ENCODE measurements around the gene IL18RAP.

IL18RAP gene

DNA sequence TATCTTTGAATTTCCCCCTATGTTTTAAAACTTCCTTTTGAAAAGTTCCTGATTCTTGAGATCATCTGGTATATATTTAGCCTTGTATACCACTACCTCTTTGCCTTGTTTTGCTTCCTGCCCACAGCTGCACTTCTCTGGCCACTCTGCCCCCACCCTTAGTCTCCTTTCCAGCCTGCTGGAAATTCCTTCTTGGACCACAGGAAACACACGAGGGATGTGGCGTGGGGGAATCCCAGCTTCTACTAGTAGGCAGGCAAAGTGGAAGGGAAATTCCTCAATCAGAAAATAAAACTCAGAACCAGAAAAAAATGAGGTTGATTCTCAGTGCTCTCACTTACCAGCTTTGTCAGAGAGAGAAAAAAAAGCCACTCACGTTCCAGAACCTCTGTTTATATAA lies 13.4 kb downstream of the IL18RAP start:
- Histone ChIP-seq H3K9me3 (ENCODE audit: low read length) (no peaks in the 10 kb centered on the region), H3K4me1 (ENCODE audit: insufficient read depth, low read length, severe bottlenecking) (no peaks in the 10 kb centered on the region), H3K27me3 (ENCODE audit: insufficient read depth, low read length) (no peaks in the 10 kb centered on the region), H3K27ac (ENCODE audit: low read depth, low read length, poor library complexity, severe bottlenecking) (no peak overlapping the region), H3K36me3 (ENCODE audit: insufficient read depth, low read length) (no peaks in the 10 kb centered on the region), H2AFZ (ENCODE audit: low read length) (no peak overlapping the region), H3K9ac (ENCODE audit: low read length) (no peak overlapping the region), H3K79me2 (ENCODE audit: insufficient read depth, low read length) (no peaks in the 10 kb centered on the region), H3K4me3 (ENCODE audit: low read depth, low read length, poor library complexity, severe bottlenecking) (no peak overlapping the region), H3K9me2 (ENCODE audit: low read depth, low read length) (no peaks in the 10 kb centered on the region), H3K4me2 (ENCODE audit: low read length) (no peak overlapping the region), H4K20me1 (ENCODE audit: insufficient read depth, low read length) (no peaks in the 10 kb centered on the region), H3F3A (ENCODE audit: insufficient read depth, low read length) (no peaks in the 10 kb centered on the region)
- TF ChIP-seq, protein P1, sequence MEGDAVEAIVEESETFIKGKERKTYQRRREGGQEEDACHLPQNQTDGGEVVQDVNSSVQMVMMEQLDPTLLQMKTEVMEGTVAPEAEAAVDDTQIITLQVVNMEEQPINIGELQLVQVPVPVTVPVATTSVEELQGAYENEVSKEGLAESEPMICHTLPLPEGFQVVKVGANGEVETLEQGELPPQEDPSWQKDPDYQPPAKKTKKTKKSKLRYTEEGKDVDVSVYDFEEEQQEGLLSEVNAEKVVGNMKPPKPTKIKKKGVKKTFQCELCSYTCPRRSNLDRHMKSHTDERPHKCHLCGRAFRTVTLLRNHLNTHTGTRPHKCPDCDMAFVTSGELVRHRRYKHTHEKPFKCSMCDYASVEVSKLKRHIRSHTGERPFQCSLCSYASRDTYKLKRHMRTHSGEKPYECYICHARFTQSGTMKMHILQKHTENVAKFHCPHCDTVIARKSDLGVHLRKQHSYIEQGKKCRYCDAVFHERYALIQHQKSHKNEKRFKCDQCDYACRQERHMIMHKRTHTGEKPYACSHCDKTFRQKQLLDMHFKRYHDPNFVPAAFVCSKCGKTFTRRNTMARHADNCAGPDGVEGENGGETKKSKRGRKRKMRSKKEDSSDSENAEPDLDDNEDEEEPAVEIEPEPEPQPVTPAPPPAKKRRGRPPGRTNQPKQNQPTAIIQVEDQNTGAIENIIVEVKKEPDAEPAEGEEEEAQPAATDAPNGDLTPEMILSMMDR (IDR thresholded peaks at IDR 0.05; ENCODE audit: low read length), result no peak
- TF ChIP-seq EZH2 (IDR thresholded peaks at IDR 0.05; ENCODE audit: borderline replicate concordance, low read length), result no peak

DNA sequence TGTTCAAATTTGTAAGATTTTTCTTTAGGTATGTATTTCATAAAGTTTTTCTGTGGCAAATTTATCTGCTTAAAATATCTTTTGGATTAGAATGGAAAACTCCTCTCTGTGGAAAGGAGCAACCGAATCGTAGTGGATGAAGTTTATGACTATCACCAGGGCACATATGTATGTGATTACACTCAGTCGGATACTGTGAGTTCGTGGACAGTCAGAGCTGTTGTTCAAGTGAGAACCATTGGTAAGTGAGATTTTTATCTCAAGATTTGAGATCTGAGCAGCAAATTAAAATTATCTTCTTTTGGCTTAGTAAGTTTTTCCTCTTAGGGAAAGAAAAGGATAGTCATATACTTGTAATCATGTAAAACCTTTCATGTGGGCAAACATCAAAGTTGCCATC lies 14.2 kb downstream of the IL18RAP start:
- Histone ChIP-seq H3K4me2 (ENCODE audit: low read length) (no peak overlapping the region), H3K9ac (ENCODE audit: low read length) (no peak overlapping the region), H3K9me2 (ENCODE audit: low read depth, low read length) (no peaks in the 10 kb centered on the region), H3K27me3 (ENCODE audit: insufficient read depth, low read length) (no peaks in the 10 kb centered on the region), H2AFZ (ENCODE audit: low read length) (no peak overlapping the region), H4K20me1 (ENCODE audit: insufficient read depth, low read length) (no peaks in the 10 kb centered on the region), H3K27ac (ENCODE audit: low read depth, low read length, poor library complexity, severe bottlenecking) (no peak overlapping the region), H3K4me3 (ENCODE audit: low read depth, low read length, poor library complexity, severe bottlenecking) (no peak overlapping the region), H3K79me2 (ENCODE audit: insufficient read depth, low read length) (no peaks in the 10 kb centered on the region), H3K4me1 (ENCODE audit: insufficient read depth, low read length, severe bottlenecking) (no peaks in the 10 kb centered on the region), H3F3A (ENCODE audit: insufficient read depth, low read length) (no peaks in the 10 kb centered on the region), H3K9me3 (ENCODE audit: low read length) (no peaks in the 10 kb centered on the region), H3K36me3 (ENCODE audit: insufficient read depth, low read length) (no peaks in the 10 kb centered on the region)
- TF ChIP-seq, protein P1 (IDR thresholded peaks at IDR 0.05; ENCODE audit: low read length), result no peak
- no peak for TF ChIP-seq EZH2 (IDR thresholded peaks at IDR 0.05; ENCODE audit: borderline replicate concordance, low read length)

DNA sequence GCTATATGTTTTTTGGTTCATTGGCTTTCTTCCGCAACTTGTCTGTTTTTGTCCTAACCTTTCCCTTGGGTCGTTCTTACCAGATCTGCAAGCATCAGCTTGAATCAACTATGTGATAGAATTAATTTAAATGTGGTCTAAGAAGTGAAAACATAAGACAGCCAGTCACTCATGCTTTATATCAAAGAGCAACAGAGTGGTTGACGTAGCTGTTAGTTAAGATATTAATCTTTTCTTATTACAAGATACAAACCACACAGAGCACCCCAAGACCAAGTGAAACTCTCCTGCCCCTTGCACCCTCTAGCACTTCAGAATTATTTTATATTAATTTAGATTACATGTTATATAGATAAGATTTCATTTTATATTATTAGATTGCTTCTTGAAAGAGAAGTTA lies 15.2 kb downstream of the IL18RAP start:
- no peak overlapping the region for H3K9ac ChIP-seq (ENCODE audit: low read length)
- H3K79me2 ChIP-seq (ENCODE audit: insufficient read depth, low read length), result no peaks in the 10 kb centered on the region
- no peak for TF ChIP-seq EZH2 (IDR thresholded peaks at IDR 0.05; ENCODE audit: borderline replicate concordance, low read length)
- TF ChIP-seq, protein P1 (IDR thresholded peaks at IDR 0.05; ENCODE audit: low read length), result no peak
- H3F3A ChIP-seq (ENCODE audit: insufficient read depth, low read length), result no peaks in the 10 kb centered on the region
- no peak overlapping the region for H3K27ac ChIP-seq (ENCODE audit: low read depth, low read length, poor library complexity, severe bottlenecking)
- no peaks in the 10 kb centered on the region for H4K20me1 ChIP-seq (ENCODE audit: insufficient read depth, low read length)
- no peaks in the 10 kb centered on the region for H3K27me3 ChIP-seq (ENCODE audit: insufficient read depth, low read length)
- H3K36me3 ChIP-seq (ENCODE audit: insufficient read depth, low read length), result no peaks in the 10 kb centered on the region
- H3K4me2 ChIP-seq (ENCODE audit: low read length), result no peak overlapping the region
- no peaks in the 10 kb centered on the region for H3K9me3 ChIP-seq (ENCODE audit: low read length)
- no peak overlapping the region for H2AFZ ChIP-seq (ENCODE audit: low read length)
- no peaks in the 10 kb centered on the region for H3K9me2 ChIP-seq (ENCODE audit: low read depth, low read length)
- no peak overlapping the region for H3K4me3 ChIP-seq (ENCODE audit: low read depth, low read length, poor library complexity, severe bottlenecking)
- H3K4me1 ChIP-seq (ENCODE audit: insufficient read depth, low read length, severe bottlenecking), result no peaks in the 10 kb centered on the region

All from OCI-LY1 (cell line).